Stimulated activated CD4-positive, alpha-beta T cell treated with anti-CD3 and anti-CD28 coated beads, Interleukin-2, amount 100 ng/mL, for 48 hours (primary cell): Measurements from ENCODE around the gene CYREN.
"Not testable (repeated sequence)": the region's sequence is repeated elsewhere in the genome, so short reads cannot be mapped to it uniquely, and the experiment has no call there.

Experiments
- DNase-seq, 2 donors: peaks; one replicate each; pipeline ENCODE4 v3.0.0-alpha.2; 2020

The CYREN gene

GRCh38 chr7:135156290-135156689 is 14.2 kb downstream of the CYREN start:
- DNase-seq, result no peak

- no peak for DNase-seq
Measured at GRCh38 chr7:135154734-135155133, 15.8 kb downstream of the CYREN start.

GRCh38 chr7:135152442-135152841 is 18.1 kb downstream of the CYREN start:
- DNase-seq, result no peak

- no peak for DNase-seq
Measured at GRCh38 chr7:135151533-135151932, 19.0 kb downstream of the CYREN start.

GRCh38 chr7:135151132-135151531 is 19.4 kb downstream of the CYREN start:
- DNase-seq, result no peak

GRCh38 chr7:135150072-135150782 is 20.3 kb downstream of the CYREN start:
- DNase-seq, result no peak

- DNase-seq, result no peak
Measured at GRCh38 chr7:135147899-135148721, 22.4 kb downstream of the CYREN start, which contains the start of gene TMEM140. TSS of gene TMEM140 (plus strand) at chr7:135148072. CDS start at chr7:135164442, 16,370 bp downstream.

GRCh38 chr7:135147341-135147898 is 23.1 kb downstream of the CYREN start:
- DNase-seq, result no peak

- DNase-seq, result no peak
Measured at GRCh38 chr7:135143885-135144668, 26.4 kb downstream of the CYREN start.

- no peak for DNase-seq
Measured at GRCh38 chr7:135129579-135129978, 40.9 kb downstream of the CYREN start.

- DNase-seq, result no peak
Measured at GRCh38 chr7:135128931-135129330, 41.6 kb downstream of the CYREN start.

- DNase-seq, result not testable (repeated sequence)
Measured at GRCh38 chr7:135124631-135125030, 45.9 kb downstream of the CYREN start.

- no peak for DNase-seq
Measured at GRCh38 chr7:135121868-135122267, 48.6 kb downstream of the CYREN start.

GRCh38 chr7:135117096-135117495 is 53.4 kb downstream of the CYREN start:
- no peak for DNase-seq
